SK-N-SH treated with all-trans-retinoic acid at 6 μM for 48 hours (cell line): Measurements from ENCODE around the gene KIRREL3.

Experiments
- ARNTL ChIP-seq: fragments of 450-650 bp; formaldehyde crosslinking; IDR thresholded peaks from 2 replicates; pipeline ENCODE4 v1.5.0; 2020; ENCODE audit warnings: low read depth, mild to moderate bottlenecking, moderate library complexity, borderline replicate concordance
- BACH2 ChIP-seq: fragments of 250-450 bp; sonication (Bioruptor Pico); IDR thresholded peaks from 2 replicates; pipeline ENCODE4 v1.9.0; 2021; ENCODE audit warnings: mild to moderate bottlenecking, borderline replicate concordance
- CSRNP3 ChIP-seq: fragments of 250-450 bp; sonication (Bioruptor Pico); IDR thresholded peaks from 2 replicates; pipeline ENCODE4 v1.5.1; 2021; ENCODE audit warnings: mild to moderate bottlenecking, moderate library complexity
- ISL1 ChIP-seq: fragments of 250-450 bp; sonication (Bioruptor Pico); IDR thresholded peaks from 2 replicates; pipeline ENCODE4 v2.1.2; 2022; ENCODE audit warnings: mild to moderate bottlenecking, moderate library complexity
- PATZ1 ChIP-seq: fragments of 250-450 bp; sonication (Bioruptor Pico); IDR thresholded peaks from 2 replicates; pipeline ENCODE4 v1.8.0; 2020; ENCODE audit warnings: mild to moderate bottlenecking, moderate library complexity, borderline replicate concordance
- RARB ChIP-seq: fragments of 250-450 bp; sonication (Bioruptor Pico); IDR thresholded peaks from 2 replicates; pipeline ENCODE4 v1.8.0; 2021; ENCODE audit warnings: mild to moderate bottlenecking, moderate library complexity
- SNAI2 ChIP-seq: fragments of 250-450 bp; sonication (Bioruptor Pico); IDR thresholded peaks from 2 replicates; pipeline ENCODE4 v1.5.0; 2020; ENCODE audit warnings: mild to moderate bottlenecking, moderate library complexity
- ZFP3 ChIP-seq: fragments of 250-450 bp; sonication (Bioruptor Pico); IDR thresholded peaks from 2 replicates; pipeline ENCODE4 v1.5.0; 2020; ENCODE audit warnings: mild to moderate bottlenecking, moderate library complexity
- ZNF8 ChIP-seq: fragments of 450-650 bp; formaldehyde crosslinking; IDR thresholded peaks from 2 replicates; pipeline ENCODE4 v1.5.0; 2020; ENCODE audit warnings: mild to moderate bottlenecking, moderate library complexity
- TF ChIP-seq, protein P1 (sequence below): fragments of 250-450 bp; sonication (Bioruptor Pico); IDR thresholded peaks from 2 replicates; pipeline ENCODE4 v1.5.1; 2020; ENCODE audit warnings: low read depth, mild to moderate bottlenecking, moderate library complexity
- TF ChIP-seq, protein P2 (sequence below): fragments of 250-450 bp; sonication (Bioruptor Pico); IDR thresholded peaks from 2 replicates; pipeline ENCODE4 v1.8.0; 2021; ENCODE audit warnings: low read depth, mild to moderate bottlenecking, moderate library complexity, borderline replicate concordance

DNA sequence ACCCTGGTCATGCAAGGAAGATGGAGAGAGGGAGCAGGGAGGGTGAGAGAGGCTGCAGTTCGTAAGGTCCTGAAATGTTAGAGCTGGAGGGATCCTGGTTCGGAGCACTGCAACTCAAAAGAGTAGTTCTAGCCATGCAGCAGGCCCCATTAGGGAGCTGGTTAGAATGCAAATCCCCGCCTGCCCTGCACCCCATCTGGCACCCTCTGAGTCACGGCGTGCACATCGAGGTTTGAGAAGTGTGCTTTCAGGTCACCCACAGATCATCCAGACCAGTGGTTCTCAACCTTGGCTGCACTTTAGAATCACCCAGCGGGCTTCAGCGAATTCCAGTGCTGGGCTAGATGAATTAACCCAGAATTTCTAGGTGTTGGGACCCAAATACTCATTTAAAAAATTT, 596.9 kb downstream of the KIRREL3 start:
- no peak for TF ChIP-seq PATZ1 (CRISPR knock-in tag)
- no peak for TF ChIP-seq BACH2 (CRISPR knock-in tag)
- TF ChIP-seq, protein P1, sequence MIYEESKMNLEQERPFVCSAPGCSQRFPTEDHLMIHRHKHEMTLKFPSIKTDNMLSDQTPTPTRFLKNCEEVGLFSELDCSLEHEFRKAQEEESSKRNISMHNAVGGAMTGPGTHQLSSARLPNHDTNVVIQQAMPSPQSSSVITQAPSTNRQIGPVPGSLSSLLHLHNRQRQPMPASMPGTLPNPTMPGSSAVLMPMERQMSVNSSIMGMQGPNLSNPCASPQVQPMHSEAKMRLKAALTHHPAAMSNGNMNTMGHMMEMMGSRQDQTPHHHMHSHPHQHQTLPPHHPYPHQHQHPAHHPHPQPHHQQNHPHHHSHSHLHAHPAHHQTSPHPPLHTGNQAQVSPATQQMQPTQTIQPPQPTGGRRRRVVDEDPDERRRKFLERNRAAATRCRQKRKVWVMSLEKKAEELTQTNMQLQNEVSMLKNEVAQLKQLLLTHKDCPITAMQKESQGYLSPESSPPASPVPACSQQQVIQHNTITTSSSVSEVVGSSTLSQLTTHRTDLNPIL = no peak
- no peak for TF ChIP-seq ZFP3 (CRISPR knock-in tag)
- no peak for TF ChIP-seq ISL1
- no peak for TF ChIP-seq ZNF8 (CRISPR knock-in tag)
- TF ChIP-seq, protein P2, sequence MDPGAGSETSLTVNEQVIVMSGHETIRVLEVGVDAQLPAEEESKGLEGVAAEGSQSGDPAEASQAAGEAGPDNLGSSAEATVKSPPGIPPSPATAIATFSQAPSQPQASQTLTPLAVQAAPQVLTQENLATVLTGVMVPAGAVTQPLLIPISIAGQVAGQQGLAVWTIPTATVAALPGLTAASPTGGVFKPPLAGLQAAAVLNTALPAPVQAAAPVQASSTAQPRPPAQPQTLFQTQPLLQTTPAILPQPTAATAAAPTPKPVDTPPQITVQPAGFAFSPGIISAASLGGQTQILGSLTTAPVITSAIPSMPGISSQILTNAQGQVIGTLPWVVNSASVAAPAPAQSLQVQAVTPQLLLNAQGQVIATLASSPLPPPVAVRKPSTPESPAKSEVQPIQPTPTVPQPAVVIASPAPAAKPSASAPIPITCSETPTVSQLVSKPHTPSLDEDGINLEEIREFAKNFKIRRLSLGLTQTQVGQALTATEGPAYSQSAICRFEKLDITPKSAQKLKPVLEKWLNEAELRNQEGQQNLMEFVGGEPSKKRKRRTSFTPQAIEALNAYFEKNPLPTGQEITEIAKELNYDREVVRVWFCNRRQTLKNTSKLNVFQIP (CRISPR knock-in tag) = no peak
- no peak for TF ChIP-seq CSRNP3 (CRISPR knock-in tag)
- no peak for TF ChIP-seq RARB
- TF ChIP-seq ARNTL (CRISPR knock-in tag) = no peak
- TF ChIP-seq SNAI2 (CRISPR knock-in tag) = no peak
